ENCODE data around the gene ADCY2. TPM values are rescaled to one million over a fixed set of nuclear protein-coding genes. Genes with fewer than 3 reads are reported as not detected.

The ADCY2 gene
- total RNA-seq, 2 experiments from 2014 or later = not detected

GRCh38 chr5:7683753-7684152 is 287.8 kb downstream of the ADCY2 start:
- no peak for DNase-seq (ENCODE audit: low spot score)
- Histone ChIP-seq H3K4me1 (ENCODE audit: insufficient read depth, low read length, poor library complexity, severe bottlenecking) (no peaks in the 10 kb centered on the region), H3K79me2 (ENCODE audit: insufficient read depth, low read depth, low read length) (no peaks in the 10 kb centered on the region), H3K9me2 (ENCODE audit: insufficient read depth, low read length) (no peaks in the 10 kb centered on the region), H2AFZ (ENCODE audit: low read length) (no peak overlapping the region), H3K27ac (ENCODE audit: low read depth, low read length, poor library complexity, severe bottlenecking) (no peak overlapping the region), H3K4me3 (ENCODE audit: low read depth, low read length, poor library complexity, severe bottlenecking) (no peak overlapping the region), H3K36me3 (ENCODE audit: insufficient read depth, low read length) (no peaks in the 10 kb centered on the region), H3K9me3 (ENCODE audit: low read length) (no peaks in the 10 kb centered on the region), H4K20me1 (ENCODE audit: insufficient read depth, low read length) (no peaks in the 10 kb centered on the region), H3K4me2 (ENCODE audit: low read length) (no peak overlapping the region)
- no peak for TF ChIP-seq CTCF (conservative IDR thresholded peaks at IDR 0.05; ENCODE audit: low read length)
- TF ChIP-seq EZH2phosphoT487 (IDR thresholded peaks at IDR 0.05; ENCODE audit: borderline replicate concordance, low read depth, low read length) = no peak
- ChIA-PET CTCF (ENCODE audit: unreplicated experiment) (no interaction called here), POLR2A (no interaction called here)
- no TSS peak for BruUV-seq (replicated peaks)
- intact Hi-C loops (cut with micrococcal nuclease; ENCODE audit: unreplicated experiment) = no loop called here

- POLR2A ChIA-PET = no interaction called here
- TF ChIP-seq CTCF (conservative IDR thresholded peaks at IDR 0.05; ENCODE audit: low read length) = no peak
- TF ChIP-seq EZH2phosphoT487 (IDR thresholded peaks at IDR 0.05; ENCODE audit: borderline replicate concordance, low read depth, low read length) = no peak
- Histone ChIP-seq H3K36me3 (ENCODE audit: insufficient read depth, low read length) (no peaks in the 10 kb centered on the region), H2AFZ (ENCODE audit: low read length) (no peak overlapping the region), H4K20me1 (ENCODE audit: insufficient read depth, low read length) (no peaks in the 10 kb centered on the region), H3K4me2 (ENCODE audit: low read length) (no peak overlapping the region), H3K9me3 (ENCODE audit: low read length) (no peaks in the 10 kb centered on the region), H3K79me2 (ENCODE audit: insufficient read depth, low read depth, low read length) (no peaks in the 10 kb centered on the region), H3K4me1 (ENCODE audit: insufficient read depth, low read length, poor library complexity, severe bottlenecking) (no peaks in the 10 kb centered on the region), H3K27ac (ENCODE audit: low read depth, low read length, poor library complexity, severe bottlenecking) (no peak overlapping the region), H3K9me2 (ENCODE audit: insufficient read depth, low read length) (no peaks in the 10 kb centered on the region), H3K4me3 (ENCODE audit: low read depth, low read length, poor library complexity, severe bottlenecking) (no peak overlapping the region)
- intact Hi-C loops (cut with micrococcal nuclease; ENCODE audit: unreplicated experiment) = no loop called here
- BruUV-seq (replicated peaks) = no TSS peak
- CTCF ChIA-PET (ENCODE audit: unreplicated experiment) = no interaction called here
- DNase-seq (ENCODE audit: low spot score) = no peak
These were observed 288.9 kb downstream of the ADCY2 start for GRCh38 chr5:7684826-7685225.

DNA sequence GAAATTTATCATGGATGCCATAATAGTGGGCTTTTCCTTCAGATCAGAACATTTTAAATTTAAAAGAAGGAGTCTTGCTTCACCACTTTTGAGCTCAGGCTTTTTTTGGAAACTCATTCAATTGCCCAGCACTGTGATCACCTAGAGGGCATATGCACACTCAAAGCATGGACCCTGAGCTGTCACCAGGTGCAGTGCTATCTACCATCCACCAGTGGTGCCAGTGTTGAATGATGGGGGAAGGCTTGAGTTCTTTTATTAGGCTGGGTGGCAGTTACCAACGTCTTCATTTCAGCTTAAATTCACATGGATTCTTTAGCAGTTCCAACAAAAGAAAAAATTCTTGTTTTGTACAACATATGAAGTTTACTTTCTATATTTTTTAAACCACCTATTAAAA is 290.9 kb downstream of the ADCY2 start:
- Histone ChIP-seq H3K36me3 (ENCODE audit: insufficient read depth, low read length) (no peaks in the 10 kb centered on the region), H3K79me2 (ENCODE audit: insufficient read depth, low read depth, low read length) (no peaks in the 10 kb centered on the region), H3K9me2 (ENCODE audit: insufficient read depth, low read length) (no peaks in the 10 kb centered on the region), H3K4me2 (ENCODE audit: low read length) (no peak overlapping the region), H3K4me1 (ENCODE audit: insufficient read depth, low read length, poor library complexity, severe bottlenecking) (no peaks in the 10 kb centered on the region), H2AFZ (ENCODE audit: low read length) (no peak overlapping the region), H3K27ac (ENCODE audit: low read depth, low read length, poor library complexity, severe bottlenecking) (no peak overlapping the region), H3K9me3 (ENCODE audit: low read length) (no peaks in the 10 kb centered on the region), H3K4me3 (ENCODE audit: low read depth, low read length, poor library complexity, severe bottlenecking) (no peak overlapping the region), H4K20me1 (ENCODE audit: insufficient read depth, low read length) (no peaks in the 10 kb centered on the region)
- 0 out of 2 replicates have a peak, but pooled peaks have one; percentile 20 for TF ChIP-seq CTCF (conservative IDR thresholded peaks at IDR 0.05; ENCODE audit: low read length)
- no peak for TF ChIP-seq EZH2phosphoT487 (IDR thresholded peaks at IDR 0.05; ENCODE audit: borderline replicate concordance, low read depth, low read length)
- no TSS peak for BruUV-seq (replicated peaks)
- CTCF ChIA-PET (ENCODE audit: unreplicated experiment) = no interaction called here
- POLR2A ChIA-PET = interaction anchor here (0.5 kb wide), 1 partner anchor 31 kb away, joined by 4 read pairs; no protein-coding TSS in a partner anchor
- intact Hi-C loops (cut with micrococcal nuclease; ENCODE audit: unreplicated experiment) = no loop called here
- no peak for DNase-seq (ENCODE audit: low spot score)

All from OCI-LY7 (cell line).